IMR-90 (cell line): ENCODE measurements around the gene MGRN1. TPM values are rescaled to one million over a fixed set of nuclear protein-coding genes. Genes with fewer than 3 reads are reported as not detected.

ENCODE experiments used
- ATAC-seq: fragments of 200-7000 bp; cut with Tn5 transposase; 2 replicates; pipeline ENCODE4 v1.9.1; 2020; ENCODE audit warnings: low read depth, mild to moderate bottlenecking, moderate library complexity
- BruUV-seq: library from RNA; stranded (reverse); fragments of 400-500 nt; replicated peaks from 2 replicates; lab custom pipeline; 2021; lab: Mats Ljungman, UMichigan
- CTCF ChIA-PET: fragments of 300-600 bp; formaldehyde crosslinking; extraction: SDS; loops from one replicate; lab custom pipeline; 2021; ENCODE audit warnings: antibody characterized with exemption; lab: Yijun Ruan, JAX
- POLR2A ChIA-PET: fragments of 300-600 bp; sonication (Branson Sonifier 250); formaldehyde crosslinking; loops from one replicate; lab custom pipeline; 2022; ENCODE audit warnings: antibody characterized with exemption; ENCODE audit not compliant: unreplicated experiment; lab: Charles Lee
- DNase-seq: peaks from one replicate; pipeline ENCODE4 v3.0.0; 2013
- H2AFZ ChIP-seq: replicated peaks from 2 replicates; pipeline ENCODE3; 2013; ENCODE audit warnings: low read length, mild to moderate bottlenecking; ENCODE audit not compliant: poor library complexity
- H2AK5ac ChIP-seq: 2 replicates; pipeline ENCODE4 v1.6.1; 2013; ENCODE audit warnings: low read depth, low read length, inconsistent platforms
- H2AK9ac ChIP-seq: replicated peaks from 2 replicates; pipeline ENCODE3; 2013; ENCODE audit warnings: mild to moderate bottlenecking, low read depth, low read length, moderate library complexity; ENCODE audit not compliant: poor library complexity
- H2BK120ac ChIP-seq: 2 replicates; pipeline ENCODE4 v1.6.1; 2013; ENCODE audit warnings: low read depth, low read length, inconsistent platforms
- H2BK15ac ChIP-seq: 3 replicates; pipeline ENCODE4 v1.6.1; 2013; ENCODE audit warnings: low read depth, low read length, inconsistent platforms
- H2BK20ac ChIP-seq: 2 replicates; pipeline ENCODE4 v1.6.1; 2013; ENCODE audit warnings: low read depth, mild to moderate bottlenecking, inconsistent platforms, low read length, moderate library complexity
- H2BK5ac ChIP-seq: 2 replicates; pipeline ENCODE4 v1.6.1; 2013; ENCODE audit warnings: mild to moderate bottlenecking, low read depth, low read length, inconsistent platforms; ENCODE audit not compliant: poor library complexity, severe bottlenecking
- H3K14ac ChIP-seq: replicated peaks from 2 replicates; pipeline ENCODE4 v1.6.1; 2013; ENCODE audit warnings: low read depth, low read length, inconsistent platforms
- H3K18ac ChIP-seq: 2 replicates; pipeline ENCODE4 v1.6.1; 2013; ENCODE audit warnings: low read depth, low read length, control low read depth
- H3K23ac ChIP-seq: 2 replicates; pipeline ENCODE4 v1.6.1; 2013; ENCODE audit warnings: low read depth, low read length, inconsistent platforms
- H3K27ac ChIP-seq: 2 replicates; pipeline ENCODE4 v1.5.1; 2013; ENCODE audit warnings: mild to moderate bottlenecking, control low read depth, low read length; ENCODE audit not compliant: insufficient read depth
- H3K27me3 ChIP-seq: 2 replicates; pipeline ENCODE4 v1.6.1; 2013; ENCODE audit warnings: low read length; ENCODE audit not compliant: control insufficient read depth, insufficient read depth
- H3K36me3 ChIP-seq: 2 replicates; pipeline ENCODE4 v1.6.1; 2013; ENCODE audit warnings: low read length, mixed read lengths; ENCODE audit not compliant: control insufficient read depth, insufficient read depth
- H3K4ac ChIP-seq: 2 replicates; pipeline ENCODE4 v1.6.1; 2013; ENCODE audit warnings: low read depth, low read length, inconsistent platforms
- H3K4me1 ChIP-seq: 2 replicates; pipeline ENCODE4 v1.6.1; 2013; ENCODE audit warnings: low read length, mixed read lengths; ENCODE audit not compliant: control insufficient read depth, insufficient read depth
- H3K4me2 ChIP-seq: 2 replicates; pipeline ENCODE4 v1.6.1; 2013; ENCODE audit warnings: low read depth, mild to moderate bottlenecking, control low read depth, low read length, moderate library complexity
- H3K4me3 ChIP-seq: 2 replicates; pipeline ENCODE4 v1.5.1; 2013; ENCODE audit warnings: low read depth, mild to moderate bottlenecking, control low read depth, low read length, moderate library complexity; ENCODE audit not compliant: insufficient read depth
- H3K56ac ChIP-seq: 2 replicates; pipeline ENCODE4 v1.6.1; 2013; ENCODE audit warnings: low read length, inconsistent platforms; ENCODE audit not compliant: insufficient read depth; ENCODE audit errors: extremely low read depth
- H3K79me1 ChIP-seq, 2 experiments: 2 replicates each; pipeline ENCODE4 v1.6.1; 2013; ENCODE audit warnings: low read length in 2 of 2, inconsistent platforms in 1 of 2, low read depth in 1 of 2
- H3K9ac ChIP-seq: 2 replicates; pipeline ENCODE4 v1.6.1; 2013; ENCODE audit warnings: low read depth, low read length, control low read depth
- H3K9me1 ChIP-seq: 2 replicates; pipeline ENCODE4 v1.6.1; 2013; ENCODE audit warnings: low read length, inconsistent platforms; ENCODE audit not compliant: insufficient read depth
- H3K9me3 ChIP-seq: 2 replicates; pipeline ENCODE4 v1.6.1; 2013; ENCODE audit warnings: low read length; ENCODE audit not compliant: control insufficient read depth, insufficient read depth
- H4K20me1 ChIP-seq: 2 replicates; pipeline ENCODE4 v1.6.1; 2013; ENCODE audit warnings: low read length, inconsistent platforms; ENCODE audit not compliant: insufficient read depth
- H4K5ac ChIP-seq: 2 replicates; pipeline ENCODE4 v1.6.1; 2013; ENCODE audit warnings: mild to moderate bottlenecking, low read depth, low read length, control low read depth
- H4K8ac ChIP-seq, 2 experiments: 2 replicates each; pipeline ENCODE4 v1.6.1; 2013; ENCODE audit warnings: low read depth in 2 of 2, low read length in 2 of 2, control low read depth in 1 of 2, inconsistent platforms in 1 of 2
- H4K91ac ChIP-seq: 2 replicates; pipeline ENCODE4 v1.6.1; 2013; ENCODE audit warnings: low read depth, low read length, inconsistent platforms; ENCODE audit not compliant: insufficient read depth
- BHLHE40 ChIP-seq: fragments of 150-350 bp; IDR thresholded peaks from 2 replicates; pipeline ENCODE4 v1.6.1; 2016; ENCODE audit warnings: mild to moderate bottlenecking, low read depth, low read length
- CEBPB ChIP-seq: IDR thresholded peaks from 2 replicates; pipeline ENCODE4 v1.6.1; 2012; ENCODE audit warnings: low read depth, low read length, improper control_type of control experiment
- CHD1 ChIP-seq: IDR thresholded peaks from 2 replicates; pipeline ENCODE4 v1.6.1; 2012; ENCODE audit warnings: low read depth, low read length, improper control_type of control experiment
- FOS ChIP-seq: fragments of 150-350 bp; IDR thresholded peaks from 2 replicates; pipeline ENCODE4 v1.6.1; 2016; ENCODE audit warnings: low read depth, low read length
- MXI1 ChIP-seq: IDR thresholded peaks from 2 replicates; pipeline ENCODE4 v1.6.1; 2012; ENCODE audit warnings: low read depth, mild to moderate bottlenecking, low read length, moderate library complexity, borderline replicate concordance
- WGBS, 2 experiments: methylation state at CpG; one replicate each; pipeline versions ENCODE4 v1.1.5 to v1.1.7; 2013; ENCODE audit warnings: missing lambda C conversion rate in 2 of 2; ENCODE audit not compliant: insufficient read length in 1 of 2; ENCODE audit errors: extremely low coverage in 2 of 2; 5-methylcytosine and 5-hydroxymethylcytosine counted together
- dilution Hi-C: fragments of 300-500 bp; cut with HindIII; formaldehyde crosslinking; loops from one replicate; pipeline ENCODE4 v1.14.3; 2018; ENCODE audit warnings: low sequenced_read_pairs; ENCODE audit not compliant: unreplicated experiment
- in situ Hi-C: fragments of 300-500 bp; cut with MboI; formaldehyde crosslinking; loops from 3 replicates; pipeline ENCODE4 v1.14.3; 2019; ENCODE audit warnings: low sequenced_read_pairs, inconsistent platforms, mixed read lengths
- intact Hi-C: fragments of 100-400 bp; cut with micrococcal nuclease; formaldehyde crosslinking; loops from 2 replicates; pipeline ENCODE4 v1.10.0; 2022
- polyA plus RNA-seq, 3 experiments: library from polyadenylated mRNA; depleted of rRNA; stranded (reverse); fragments of >200 nt; gene quantifications; 2 replicates each; pipeline ENCODE4 v1.2.3, GENCODE V29; 2012; ENCODE audit warnings: low replicate concordance in 1 of 3
- total RNA-seq: library from RNA; depleted of rRNA; stranded (reverse); fragments of >200 nt; gene quantifications from 2 replicates; pipeline ENCODE4 v1.2.3, GENCODE V29; 2012

The MGRN1 gene
- total and polyA plus RNA-seq, 2 of the 4 experiments (the other 2 are of a cell fraction), result 11.7 to 32.7 TPM

DNA sequence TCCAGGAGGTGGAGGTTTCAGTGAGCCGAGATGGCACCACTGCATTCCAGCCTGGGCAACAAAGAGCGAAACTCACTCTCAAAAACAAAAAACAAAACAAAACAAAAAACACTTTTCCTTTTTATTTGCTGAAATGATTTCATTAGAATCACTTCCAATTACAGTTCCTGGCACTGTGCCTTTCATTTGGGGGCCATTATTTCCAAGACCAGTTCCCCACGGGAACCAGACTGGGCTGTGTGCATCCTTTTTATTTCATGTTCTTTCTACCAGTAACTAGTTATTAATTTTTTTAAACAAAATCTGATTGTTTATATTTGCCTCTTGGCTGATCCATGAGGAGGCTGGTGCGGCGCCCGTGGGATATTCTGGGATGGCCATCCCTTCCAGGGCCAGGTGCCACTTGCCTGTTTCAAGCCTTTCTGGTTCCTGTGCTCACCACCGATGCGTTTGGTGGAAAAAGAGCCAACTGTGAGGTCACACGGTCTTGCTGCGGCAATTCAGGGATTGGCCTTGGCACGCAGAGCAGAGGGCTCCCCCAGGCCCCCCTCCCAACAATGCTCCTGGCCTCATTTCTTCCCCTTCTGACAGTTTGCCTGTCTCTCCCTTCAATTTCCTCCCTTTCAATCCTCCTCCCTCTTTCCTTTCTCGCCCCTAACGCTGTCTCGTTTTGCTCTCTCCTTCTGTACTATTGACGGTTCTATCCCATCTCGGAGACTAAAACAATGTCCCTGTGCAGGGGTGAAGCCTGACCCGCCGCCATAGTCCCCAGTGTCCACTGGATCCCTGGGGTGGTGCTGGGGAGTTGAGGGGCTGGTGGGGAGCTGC is 23.4 kb upstream of the MGRN1 start:
- intact Hi-C loops, result no loop called here
- no peak overlapping the region for H4K8ac ChIP-seq
- peaks cover 3% of the 10 kb centered on the region; the same call in 1 of the 2 replicates for H4K20me1 ChIP-seq
- H3K27me3 ChIP-seq, result peaks cover 26% of the 10 kb centered on the region
- CTCF ChIA-PET, result no interaction called here
- BruUV-seq, result no TSS peak
- no peak overlapping the region for H4K91ac ChIP-seq
- H3K23ac ChIP-seq, result no peak overlapping the region
- TF ChIP-seq CEBPB (no peak), BHLHE40 (no peak), FOS (no peak), CHD1 (no peak), MXI1 (no peak)
- no peak overlapping the region for H2AK5ac ChIP-seq
- H3K27ac ChIP-seq, result no peak overlapping the region
- in situ Hi-C loops, result no loop called here
- H3K4me1 ChIP-seq, result no peaks in the 10 kb centered on the region
- no peak overlapping the region for H2BK15ac ChIP-seq
- no peak overlapping the region for H3K18ac ChIP-seq
- no peak overlapping the region for H3K4me3 ChIP-seq
- H2BK120ac ChIP-seq, result no peak overlapping the region
- H3K56ac ChIP-seq, result no peak overlapping the region
- no peak overlapping the region for H2BK5ac ChIP-seq
- H3K4ac ChIP-seq, result no peak overlapping the region
- H3K14ac ChIP-seq, result no peak overlapping the region
- WGBS, 2 experiments, result no CpG with 5 or more reads among the region's 18 CpGs
- POLR2A ChIA-PET, result no interaction called here
- H3K9me3 ChIP-seq, result no peaks in the 10 kb centered on the region
- peak; percentile 20 for DNase-seq
- H3K9me1 ChIP-seq, result no peaks in the 10 kb centered on the region
- H2BK20ac ChIP-seq, result no peak overlapping the region
- H2AK9ac ChIP-seq, result peak overlapping the region; percentile 6
- no peak overlapping the region for H4K5ac ChIP-seq
- no peak overlapping the region for H3K9ac ChIP-seq
- no peak overlapping the region; the same call in 1 of the 2 replicates for H3K4me2 ChIP-seq
- no peak overlapping the region for H2AFZ ChIP-seq
- no peaks in the 10 kb centered on the region for H3K36me3 ChIP-seq
- ATAC-seq, result peak; percentile 56
- no peaks in the 10 kb centered on the region for H3K79me1 ChIP-seq
- dilution Hi-C loops, result no loop called here
